OCI-LY3 (cell line): ENCODE measurements around the gene MLH1.

Experiments used
- CTCF ChIP-seq: fragments of 200-600, 300-600 bp; sonication (generic); IDR thresholded peaks from 2 replicates; pipeline ENCODE4 v1.5.1; 2014; ENCODE audit warnings: antibody characterized with exemption, low read length, low read depth
- EZH2phosphoT487 ChIP-seq: fragments of 200-600 bp; shearing (Covaris generic); IDR thresholded peaks from 2 replicates; pipeline ENCODE4 v1.6.1; 2018; ENCODE audit warnings: antibody characterized with exemption, mixed run types, low read depth

GRCh38 chr3:36964331-36964730 lies 29.0 kb upstream of the MLH1 start:
- no peak for TF ChIP-seq CTCF
- no peak for TF ChIP-seq EZH2phosphoT487
